Stimulated activated naive B cell treated with anti-CD40 and anti-IgM and Interleukin-4, amounts not matched to agents 10 μg/mL and 1 μg/mL and 100 μg/mL, for 72 hours (primary cell): Measurements from ENCODE around the gene DRD4.
A peak's percentile ranks its signal among the peaks of the same experiment; 100 is the strongest.

Experiments used
- ATAC-seq, 2 donors: fragments of 150-1000 bp; cut with Tn5 transposase; replicated peaks; 2 replicates each; pipeline ENCODE4 v1.10.0; 2021; ENCODE audit warnings: moderate library complexity in 1 of 2
- DNase-seq: peaks from one replicate; pipeline ENCODE4 v3.0.0; 2021
- H3K27ac Mint-ChIP-seq: one replicate; pipeline ENCODE4 v1.8.0; 2022; ENCODE audit warnings: mild to moderate bottlenecking, mixed read lengths
- H3K27me3 Mint-ChIP-seq, 2 donors: one replicate each; pipeline ENCODE4 v1.8.0; 2022; ENCODE audit warnings: mixed read lengths in 2 of 2
- H3K36me3 Mint-ChIP-seq, 2 donors: one replicate each; pipeline ENCODE4 v1.8.0; 2022; ENCODE audit warnings: mixed read lengths in 2 of 2, mild to moderate bottlenecking in 1 of 2
- H3K4me1 Mint-ChIP-seq, 2 donors: one replicate each; pipeline ENCODE4 v1.8.0; 2022; ENCODE audit warnings: mixed read lengths in 2 of 2, mild to moderate bottlenecking in 1 of 2
- H3K4me3 Mint-ChIP-seq, 2 donors: one replicate each; pipeline ENCODE4 v1.8.0; 2022; ENCODE audit warnings: mild to moderate bottlenecking in 2 of 2, mixed read lengths in 2 of 2, moderate library complexity in 1 of 2
- H3K9me3 Mint-ChIP-seq, 2 donors: one replicate each; pipeline ENCODE4 v1.8.0; 2022; ENCODE audit warnings: mixed read lengths in 2 of 2, mild to moderate bottlenecking in 1 of 2

DRD4 gene

DNA sequence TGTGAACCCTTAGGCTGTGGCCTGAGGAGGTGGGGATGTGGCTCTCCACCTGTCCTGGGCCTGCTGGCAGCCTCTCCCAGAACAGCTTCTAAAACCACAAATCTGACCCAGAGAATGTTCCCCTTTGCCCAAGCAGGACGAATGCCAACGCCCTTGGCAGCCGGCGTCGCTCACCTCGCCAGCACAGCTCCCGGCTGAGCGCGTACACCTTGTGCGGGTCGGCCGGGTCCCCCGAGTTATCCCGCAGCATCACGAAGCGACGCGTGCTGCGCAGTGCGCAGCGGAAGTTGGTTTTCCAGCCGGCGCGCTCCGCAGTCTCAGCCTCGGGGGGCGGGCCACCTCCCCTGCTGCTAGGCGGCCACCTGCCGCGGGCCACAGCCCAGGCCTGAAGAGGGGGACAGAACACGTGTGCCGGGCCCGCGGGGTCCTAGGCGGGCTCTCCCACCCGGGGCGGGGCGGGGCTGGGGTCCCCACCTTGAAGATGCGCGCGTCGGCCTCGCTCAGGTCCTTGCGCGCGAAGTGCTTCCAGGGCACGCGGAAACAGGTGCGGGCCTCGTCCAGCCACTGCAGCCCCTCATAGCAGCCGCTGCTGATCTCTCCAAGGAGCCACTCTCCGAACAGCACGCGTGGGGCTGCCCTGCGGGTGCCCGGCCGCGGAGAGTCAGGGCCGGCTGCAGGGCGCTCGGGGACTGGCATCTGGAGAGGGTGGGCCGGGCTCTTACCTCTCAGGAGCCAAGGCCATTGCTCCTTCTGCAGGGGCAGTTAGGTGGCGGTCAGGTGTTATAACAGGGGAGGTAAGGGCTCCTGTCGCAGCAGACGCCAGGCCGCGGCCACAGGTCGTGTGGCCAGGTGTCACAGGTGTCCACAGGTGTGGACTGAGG is 22.2 kb upstream of the DRD4 start:
- H3K36me3 Mint-ChIP-seq = peaks cover 22 to 28% of the 10 kb centered on the region in 2 donors

DNA sequence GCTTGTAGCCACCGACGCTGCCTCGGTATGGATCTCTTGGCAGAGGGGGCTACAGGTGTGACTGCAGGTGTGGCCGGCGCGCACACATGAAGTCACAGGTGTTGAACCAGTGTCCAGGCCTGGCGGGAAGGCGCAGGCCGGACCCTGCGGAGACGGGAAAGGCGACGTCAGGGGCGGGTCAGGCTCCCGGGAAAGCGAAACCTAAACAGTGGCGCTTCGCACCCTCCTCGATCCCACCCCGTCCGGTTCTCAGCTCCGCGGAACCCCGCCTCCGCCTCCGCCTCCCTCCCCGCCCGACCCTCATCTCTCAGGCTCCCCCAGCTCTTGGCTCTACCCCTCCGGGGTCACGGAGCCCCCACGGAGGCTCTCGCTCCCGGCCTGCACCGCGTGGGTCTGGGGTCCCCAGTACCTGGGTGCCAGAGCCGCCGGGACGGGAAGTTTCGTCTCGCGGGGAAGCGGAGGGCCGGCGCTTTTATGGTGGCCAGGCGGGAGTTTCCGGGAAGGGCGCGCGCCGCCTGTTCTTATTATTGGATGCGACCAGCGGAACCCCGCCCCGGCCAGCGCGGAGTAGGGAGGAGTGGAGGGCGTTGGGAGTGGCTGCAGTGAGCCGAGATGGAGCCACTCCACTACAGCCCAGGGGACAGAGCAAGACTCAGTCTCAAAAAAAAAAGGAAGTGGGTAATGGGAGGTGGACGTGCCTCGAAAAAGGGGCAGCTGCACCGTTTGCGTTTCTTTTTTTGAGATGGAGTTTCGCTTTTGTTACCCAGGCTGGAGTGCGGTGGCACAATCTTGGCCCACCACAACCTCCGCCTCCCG is 21.4 kb upstream of the DRD4 start, which contains the start of gene IRF7:
TSS of gene IRF7 (minus strand) at position 447 of the 816 bp plus-strand sequence. CDS start 586 bp downstream, outside the sequence.
- ATAC-seq (peak; percentile 96 to 97), DNase-seq (peak; percentile 94)
- H3K27ac Mint-ChIP-seq = peak within 1 kb of the TSS; percentile 98
- H3K4me1 Mint-ChIP-seq = peaks cover 15 to 41% of the 10 kb centered on the region in 2 donors
- H3K36me3 Mint-ChIP-seq = peaks cover 21 to 26% of the 10 kb centered on the region in 2 donors
- no peaks in the 10 kb centered on the region for H3K9me3 Mint-ChIP-seq
- H3K4me3 Mint-ChIP-seq = peak within 1 kb of the TSS; percentile 93 to 94
- H3K27me3 Mint-ChIP-seq = no peaks in the 10 kb centered on the region

More for the DNA sequence above, 22.2 kb upstream of the DRD4 start:
- Mint-ChIP-seq H3K4me3 (peak overlapping the region; percentile 93 to 94), H3K9me3 (no peaks in the 10 kb centered on the region), H3K27ac (peak overlapping the region; percentile 98), H3K4me1 (peaks cover 15 to 41% of the 10 kb centered on the region in 2 donors), H3K27me3 (no peaks in the 10 kb centered on the region)
- no peak for DNase-seq
- ATAC-seq = peak in 1 of 2 donors; percentile 0

- Mint-ChIP-seq H3K27ac (peak overlapping the region; percentile 98), H3K27me3 (no peaks in the 10 kb centered on the region), H3K36me3 (peaks cover 17 to 22% of the 10 kb centered on the region in 2 donors), H3K4me1 (peaks cover 15 to 41% of the 10 kb centered on the region in 2 donors), H3K4me3 (peak overlapping the region; percentile 93 to 94), H3K9me3 (no peaks in the 10 kb centered on the region)
- DNase-seq (no peak), ATAC-seq (no peak)
Observed at GRCh38 chr11:616320-617198, 20.5 kb upstream of the DRD4 start.

DNA sequence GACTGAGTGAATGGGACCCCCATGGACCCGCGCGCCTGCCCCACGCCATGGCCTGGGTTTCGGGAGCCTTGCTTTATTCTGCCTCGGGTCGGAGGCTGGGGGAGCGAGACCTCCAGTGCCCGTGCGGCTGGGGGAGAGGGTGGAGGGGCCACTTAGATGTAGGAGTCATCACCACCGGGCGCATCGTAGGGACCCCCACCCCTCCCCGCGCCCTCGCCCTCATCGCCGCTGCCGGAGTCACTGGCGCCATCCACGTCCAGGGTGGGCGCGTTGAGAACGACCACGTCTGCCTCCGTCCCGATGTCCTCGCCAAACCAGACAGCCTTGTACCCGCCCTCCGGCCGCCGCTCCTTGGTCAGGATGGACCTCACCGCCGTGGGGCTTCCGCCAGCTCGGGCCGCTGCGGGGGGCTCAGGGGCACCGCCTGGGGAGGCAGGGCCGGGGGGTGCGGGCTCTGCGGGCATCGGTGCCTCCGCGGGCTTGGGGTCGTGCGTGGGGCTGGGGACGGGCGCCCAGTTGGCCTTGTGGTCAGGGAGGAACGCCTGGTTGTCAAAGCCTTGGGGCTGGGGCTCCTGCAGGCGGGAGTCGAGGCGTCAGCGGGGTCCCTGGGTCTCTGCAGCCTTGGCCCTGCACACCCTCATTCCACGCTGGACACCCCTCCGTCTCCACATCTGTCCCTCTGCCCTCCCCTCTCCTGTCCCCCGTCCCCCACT is 19.7 kb upstream of the DRD4 start:
- peaks cover 14 to 21% of the 10 kb centered on the region in 2 donors for H3K36me3 Mint-ChIP-seq
- H3K27me3 Mint-ChIP-seq = no peaks in the 10 kb centered on the region
- peak overlapping the region in 1 of 2 donors; percentile 93 for H3K4me3 Mint-ChIP-seq
- H3K27ac Mint-ChIP-seq = peak overlapping the region; percentile 83
- peaks cover 13 to 39% of the 10 kb centered on the region in 2 donors for H3K4me1 Mint-ChIP-seq
- H3K9me3 Mint-ChIP-seq = no peaks in the 10 kb centered on the region
- DNase-seq (no peak), ATAC-seq (no peak)

DNA sequence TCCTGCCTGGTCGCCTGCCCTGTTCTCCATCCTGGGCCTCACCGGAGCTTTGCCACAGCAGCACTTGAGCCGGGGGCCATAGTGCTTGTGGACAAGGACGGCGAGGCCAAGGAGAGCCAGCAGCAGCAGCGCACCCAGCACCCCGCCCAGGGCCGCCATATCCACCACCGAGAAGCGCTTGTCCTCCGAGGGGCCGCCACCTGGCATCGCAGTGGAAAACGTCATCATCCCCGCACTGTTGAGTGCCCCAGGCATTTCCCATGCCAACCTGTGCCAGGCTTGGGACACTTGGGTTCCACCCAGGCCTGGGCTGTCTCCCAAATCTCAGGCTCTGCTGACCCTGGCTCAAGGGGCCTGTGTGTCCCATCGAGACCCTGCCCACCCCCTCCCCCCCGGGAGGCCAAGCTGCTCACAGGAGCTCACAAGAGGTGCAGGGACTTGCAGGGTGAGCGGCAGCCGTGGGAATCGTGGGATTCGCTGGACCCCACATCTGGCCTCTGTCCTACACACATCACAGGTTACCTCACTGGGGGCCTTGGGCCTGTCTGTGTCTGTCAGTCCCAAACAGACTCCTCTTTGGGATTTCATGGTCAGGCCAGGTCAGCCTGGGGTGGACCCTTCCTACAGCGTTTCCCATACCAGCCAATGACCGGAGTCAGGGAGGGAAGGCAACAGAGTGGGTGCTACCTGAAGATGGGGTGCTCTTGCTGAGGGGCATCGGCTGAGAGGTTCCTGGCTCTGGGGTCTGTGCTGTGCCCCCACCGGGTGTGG is 19.0 kb upstream of the DRD4 start:
- Mint-ChIP-seq H3K9me3 (no peaks in the 10 kb centered on the region), H3K4me1 (peaks cover 13 to 32% of the 10 kb centered on the region in 2 donors), H3K27me3 (peaks cover under 1 to 1% of the 10 kb centered on the region in 2 donors), H3K4me3 (peak overlapping the region in 1 of 2 donors; percentile 39), H3K27ac (no peak overlapping the region), H3K36me3 (peaks cover 8 to 23% of the 10 kb centered on the region in 2 donors)
- DNase-seq = no peak
- no peak for ATAC-seq

DNA sequence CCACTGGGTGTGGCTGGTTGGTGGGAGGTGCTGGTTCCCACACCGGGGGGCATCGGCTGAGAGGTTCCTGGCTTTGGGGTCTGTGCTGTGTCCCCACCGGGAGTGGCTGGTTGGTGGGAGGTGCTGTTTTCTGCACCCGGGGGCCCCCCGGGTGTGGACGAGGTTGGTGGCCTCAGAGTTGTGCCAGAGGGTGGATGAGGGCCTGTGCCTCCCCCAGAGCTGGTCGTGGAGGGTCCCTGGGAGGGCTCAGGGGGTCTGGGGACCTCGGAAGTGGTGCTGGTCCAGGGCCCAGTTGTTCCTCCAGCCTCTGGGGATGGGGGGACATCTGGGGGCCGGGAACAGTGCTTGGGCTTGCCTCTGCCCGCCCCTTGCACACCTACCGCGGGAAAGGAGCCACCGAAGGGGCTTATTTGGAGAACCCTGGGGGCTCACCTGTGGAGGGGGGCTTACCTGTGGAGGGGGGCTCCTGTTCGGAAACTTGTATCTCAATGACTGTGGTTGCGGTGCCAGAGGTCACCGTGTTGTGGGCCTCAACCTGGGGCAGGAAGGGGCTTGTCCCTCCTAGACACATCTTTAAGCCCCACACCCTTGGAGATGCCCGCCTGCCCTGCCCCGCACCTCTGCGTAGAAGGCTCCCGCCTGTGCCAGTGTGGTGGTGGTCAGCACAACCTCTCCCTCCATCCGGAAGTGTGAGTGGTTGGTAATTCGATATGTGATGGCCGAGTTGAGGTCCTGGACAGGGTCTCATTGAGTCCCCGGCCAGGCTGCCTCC is 18.0 kb upstream of the DRD4 start:
- Mint-ChIP-seq H3K4me3 (no peak overlapping the region), H3K27me3 (peaks cover 7% of the 10 kb centered on the region in 2 donors), H3K4me1 (peaks cover 12 to 22% of the 10 kb centered on the region in 2 donors), H3K27ac (peak overlapping the region; percentile 20), H3K36me3 (peaks cover 10 to 31% of the 10 kb centered on the region in 2 donors), H3K9me3 (no peaks in the 10 kb centered on the region)
- no peak for ATAC-seq
- DNase-seq = no peak

DNA sequence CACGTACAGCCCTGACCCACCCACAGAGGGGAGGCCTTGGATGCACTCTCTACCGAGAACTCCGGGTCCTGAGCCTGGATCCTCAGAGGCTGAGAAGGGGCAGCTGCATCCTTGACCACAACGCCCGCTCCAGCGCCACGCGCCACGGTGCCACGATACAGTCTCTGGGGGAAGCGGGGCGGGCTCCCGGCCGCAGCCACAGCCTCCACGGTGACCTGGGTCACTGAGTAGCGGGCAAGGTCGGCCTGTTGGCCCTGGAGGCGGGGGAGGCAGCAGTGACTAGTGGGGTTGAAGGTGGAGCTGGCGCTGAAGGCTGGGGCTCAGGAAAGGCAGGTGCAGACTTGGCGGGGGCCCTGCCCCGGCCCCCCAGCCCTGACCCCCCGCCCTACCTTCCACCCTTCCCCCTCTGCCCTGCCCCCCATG is 17.4 kb upstream of the DRD4 start:
- Mint-ChIP-seq H3K36me3 (peaks cover 10 to 27% of the 10 kb centered on the region in 2 donors), H3K4me3 (no peak overlapping the region), H3K9me3 (no peaks in the 10 kb centered on the region), H3K27ac (peak overlapping the region; percentile 20), H3K4me1 (peaks cover 7 to 16% of the 10 kb centered on the region in 2 donors), H3K27me3 (peaks cover 7 to 11% of the 10 kb centered on the region in 2 donors)
- DNase-seq = no peak
- ATAC-seq = no peak

- H3K27ac Mint-ChIP-seq = no peak overlapping the region
- peaks cover 7 to 16% of the 10 kb centered on the region in 2 donors for H3K27me3 Mint-ChIP-seq
- peaks cover 7 to 14% of the 10 kb centered on the region in 2 donors for H3K4me1 Mint-ChIP-seq
- H3K36me3 Mint-ChIP-seq = peaks cover 10 to 27% of the 10 kb centered on the region in 2 donors
- H3K9me3 Mint-ChIP-seq = no peaks in the 10 kb centered on the region
- no peak for ATAC-seq
- no peak overlapping the region for H3K4me3 Mint-ChIP-seq
- DNase-seq = no peak
Observed at GRCh38 chr11:620201-620600, 16.9 kb upstream of the DRD4 start.

- Mint-ChIP-seq H3K4me1 (peaks cover 7 to 11% of the 10 kb centered on the region in 2 donors), H3K27me3 (peaks cover 7 to 26% of the 10 kb centered on the region in 2 donors), H3K4me3 (no peak overlapping the region), H3K36me3 (peaks cover 10 to 27% of the 10 kb centered on the region in 2 donors), H3K27ac (no peak overlapping the region), H3K9me3 (no peaks in the 10 kb centered on the region)
- no peak for DNase-seq
- ATAC-seq = no peak
Observed at GRCh38 chr11:620935-621814, 15.9 kb upstream of the DRD4 start.

- Mint-ChIP-seq H3K4me1 (peaks cover 1 to 11% of the 10 kb centered on the region in 2 donors), H3K36me3 (peaks cover 9 to 23% of the 10 kb centered on the region in 2 donors), H3K27me3 (peaks cover 7 to 32% of the 10 kb centered on the region in 2 donors), H3K9me3 (no peaks in the 10 kb centered on the region), H3K4me3 (no peak overlapping the region), H3K27ac (no peak overlapping the region)
- ATAC-seq = no peak
- no peak for DNase-seq
Observed at GRCh38 chr11:621838-622237, 15.2 kb upstream of the DRD4 start.

GRCh38 chr11:623349-623869 is 13.7 kb upstream of the DRD4 start:
- no peak for ATAC-seq
- Mint-ChIP-seq H3K27ac (peak overlapping the region; percentile 69), H3K4me1 (peaks cover 7 to 17% of the 10 kb centered on the region in 2 donors), H3K4me3 (no peak overlapping the region), H3K9me3 (no peaks in the 10 kb centered on the region), H3K27me3 (peaks cover 16 to 42% of the 10 kb centered on the region in 2 donors), H3K36me3 (peaks cover 11 to 23% of the 10 kb centered on the region in 2 donors)
- DNase-seq = no peak
